ENCODE results near the gene ALDH4A1.
"Not testable (repeated sequence)": the region's sequence is repeated elsewhere in the genome, so short reads cannot be mapped to it uniquely, and the experiment has no call there.

Gene ALDH4A1

DNA sequence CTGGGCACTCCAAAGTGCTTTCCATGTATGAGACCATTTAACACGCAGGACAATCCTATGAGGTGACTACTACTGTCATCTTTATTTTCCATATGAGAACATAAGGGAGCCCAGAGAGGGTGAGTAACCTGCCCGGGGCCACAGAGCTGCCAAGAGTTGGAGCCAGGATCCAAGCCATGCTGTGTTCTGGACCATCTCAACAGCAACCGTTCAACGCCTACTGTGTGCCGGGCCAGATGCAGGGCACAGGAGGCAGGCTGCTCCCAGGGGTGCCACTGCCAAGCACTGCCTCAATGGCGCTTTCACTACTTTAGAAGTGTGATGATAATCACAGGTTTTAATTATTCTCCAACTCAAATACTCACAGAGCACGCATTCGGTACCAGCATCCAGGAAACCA lies 3.8 kb downstream of the ALDH4A1 start:
- no peak for DNase-seq

DNA sequence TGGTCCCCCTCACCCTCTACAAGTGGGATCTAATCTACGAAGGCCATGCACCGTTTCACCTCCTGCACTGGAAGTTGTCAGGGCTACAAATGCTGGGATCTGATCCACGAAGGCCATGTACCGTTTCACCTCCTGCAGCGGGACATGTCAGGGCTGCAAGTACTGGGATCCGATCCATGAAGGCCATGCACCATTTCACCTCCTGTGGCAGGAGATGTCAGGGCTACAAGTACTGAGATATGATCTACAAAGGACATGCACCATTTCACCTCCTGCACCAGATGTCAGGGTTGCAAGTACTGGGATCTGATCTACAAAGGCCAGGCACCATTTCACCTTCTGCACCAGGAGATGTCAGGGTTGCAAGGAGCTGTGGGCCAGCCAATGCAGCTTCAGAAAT lies 7.0 kb downstream of the ALDH4A1 start:
- no peak for DNase-seq

DNA sequence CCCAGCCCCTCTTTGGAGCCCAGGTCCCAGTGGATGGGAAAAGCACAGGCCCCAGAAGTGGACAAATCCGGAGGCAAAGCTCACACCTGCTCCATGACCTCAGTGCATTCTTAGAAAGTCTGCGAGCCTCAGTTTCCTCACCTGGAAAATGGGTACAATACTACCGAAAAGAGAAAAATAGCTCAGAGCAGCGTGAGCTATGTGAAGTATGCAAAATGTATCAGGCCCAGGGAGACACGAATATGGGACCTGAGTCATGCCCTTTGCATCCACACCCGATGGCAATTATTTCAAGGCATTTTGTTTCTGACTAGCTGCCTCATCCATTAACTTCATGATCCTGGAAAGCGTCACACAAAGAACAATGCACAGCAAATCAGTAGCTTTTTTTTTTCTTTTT lies 9.2 kb downstream of the ALDH4A1 start:
- no peak for DNase-seq

- not testable (repeated sequence) for DNase-seq
Measured at GRCh38 chr1:18891858-18892257, 10.5 kb downstream of the ALDH4A1 start.

- no peak for DNase-seq
Measured at GRCh38 chr1:18891426-18891780, 11.0 kb downstream of the ALDH4A1 start.

DNA sequence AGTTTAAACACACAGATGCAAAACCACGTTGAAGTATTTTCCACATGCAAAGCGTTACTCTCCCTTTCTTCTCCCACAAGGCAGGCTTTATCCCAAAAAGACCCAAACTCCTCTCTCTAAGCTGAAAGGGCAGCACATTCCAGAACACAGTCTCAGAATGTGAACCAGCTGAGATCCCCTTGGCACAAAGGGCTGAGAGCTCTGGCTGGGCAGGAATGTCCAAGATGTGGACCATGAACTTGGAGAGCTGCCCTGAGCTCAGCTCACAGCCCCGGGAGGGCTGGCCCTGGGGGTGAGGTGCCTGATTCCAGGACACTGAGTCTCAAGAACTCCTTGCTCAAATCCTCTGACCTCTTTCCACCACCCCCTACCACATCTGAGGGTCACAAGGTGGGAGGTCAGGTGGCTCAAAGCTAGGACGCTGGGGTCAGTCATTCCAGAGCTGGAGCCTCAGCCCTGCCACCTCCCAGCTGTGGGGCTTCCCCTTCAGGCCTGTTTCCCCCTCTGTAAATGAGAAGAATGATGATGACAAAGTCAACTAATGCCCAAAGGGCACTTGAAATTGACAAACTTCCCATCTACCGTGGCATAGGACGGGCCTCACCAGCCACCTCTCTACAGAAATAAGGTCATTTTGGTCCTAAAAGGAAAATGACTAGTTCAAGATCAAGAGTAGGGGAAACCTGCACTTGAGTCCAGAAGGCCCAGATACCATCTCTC lies 11.5 kb downstream of the ALDH4A1 start:
- no peak for DNase-seq

DNA sequence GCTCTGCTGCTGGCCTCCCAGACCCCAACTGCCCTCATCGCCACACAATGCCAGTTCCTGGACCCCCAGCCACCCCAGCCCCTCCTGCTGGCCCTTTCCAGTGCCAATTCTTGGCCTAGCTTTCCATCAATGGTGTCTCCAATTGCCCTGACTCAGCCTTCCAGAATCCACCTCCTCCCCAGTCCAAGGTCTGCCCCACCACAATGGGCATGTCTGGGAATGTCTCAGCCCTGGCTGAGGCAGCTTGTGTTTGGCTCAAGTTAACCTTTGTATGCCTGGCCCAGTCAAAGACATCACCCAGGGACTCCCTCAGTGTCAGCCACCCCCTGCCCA lies 16.4 kb downstream of the ALDH4A1 start:
- no peak for DNase-seq

GRCh38 chr1:18885311-18886002 lies 16.9 kb downstream of the ALDH4A1 start:
- no peak for DNase-seq

- DNase-seq: no peak
Measured at GRCh38 chr1:18884727-18885126, 17.6 kb downstream of the ALDH4A1 start.

GRCh38 chr1:18884419-18884717 lies 18.0 kb downstream of the ALDH4A1 start:
- no peak for DNase-seq

DNA sequence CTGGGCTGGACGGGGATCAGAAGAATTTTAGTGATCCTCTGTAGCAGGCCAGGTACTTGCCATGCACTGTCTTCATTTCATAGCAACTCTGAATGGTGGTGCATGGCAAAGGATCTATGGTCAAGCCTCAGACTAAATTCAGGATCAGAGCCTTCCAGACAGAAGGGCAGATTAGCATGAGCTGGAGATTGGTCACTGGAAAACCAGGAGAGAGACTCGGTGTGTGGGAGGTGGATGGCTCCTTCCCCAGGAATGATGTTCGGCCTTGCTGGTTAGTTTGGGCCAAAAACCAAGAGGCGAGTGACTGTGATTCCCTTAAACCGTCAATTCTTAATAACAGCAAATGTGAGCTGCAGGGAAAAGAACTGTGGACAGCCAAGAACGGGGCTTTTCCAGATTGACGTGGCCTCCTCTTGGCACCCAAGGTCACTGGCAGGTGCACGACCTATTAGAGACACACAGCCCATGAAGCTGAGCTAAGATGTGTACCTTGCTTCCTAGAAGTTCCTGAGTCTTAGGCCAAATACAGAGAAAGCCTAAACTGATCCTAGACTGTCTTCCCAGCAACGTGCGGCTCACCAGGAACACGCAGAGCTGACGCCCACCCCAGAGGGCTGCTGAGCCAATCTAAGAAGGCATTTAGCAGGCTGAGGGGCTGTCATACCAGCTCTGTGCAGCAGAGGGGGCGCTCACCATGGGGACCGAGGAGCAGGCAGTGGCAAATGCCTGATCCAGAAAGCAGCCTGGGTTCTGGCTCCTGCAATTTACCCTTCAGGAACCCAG lies 18.5 kb downstream of the ALDH4A1 start:
- peak; percentile 67 to 68 for DNase-seq

DNA sequence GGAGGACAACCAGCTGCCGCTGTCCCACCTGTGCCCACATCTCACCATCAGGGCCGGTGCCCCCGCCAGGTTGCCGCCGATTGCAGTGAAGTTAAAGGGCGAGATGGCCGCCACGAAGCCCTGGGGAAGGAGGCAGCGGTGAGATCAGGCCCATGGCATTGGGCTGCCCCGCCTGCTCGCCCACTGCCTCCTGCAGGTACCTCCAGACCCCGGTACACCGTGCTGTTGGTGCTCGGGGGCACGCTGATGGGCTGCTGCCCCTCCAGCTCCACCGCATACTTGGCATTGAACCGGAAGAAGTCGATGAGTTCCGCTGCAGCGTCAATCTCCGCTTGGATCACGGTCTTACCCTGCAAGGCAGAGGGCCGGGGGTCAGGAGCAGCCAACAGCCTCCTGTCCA lies 19.3 kb downstream of the ALDH4A1 start:
- no peak for DNase-seq

DNA sequence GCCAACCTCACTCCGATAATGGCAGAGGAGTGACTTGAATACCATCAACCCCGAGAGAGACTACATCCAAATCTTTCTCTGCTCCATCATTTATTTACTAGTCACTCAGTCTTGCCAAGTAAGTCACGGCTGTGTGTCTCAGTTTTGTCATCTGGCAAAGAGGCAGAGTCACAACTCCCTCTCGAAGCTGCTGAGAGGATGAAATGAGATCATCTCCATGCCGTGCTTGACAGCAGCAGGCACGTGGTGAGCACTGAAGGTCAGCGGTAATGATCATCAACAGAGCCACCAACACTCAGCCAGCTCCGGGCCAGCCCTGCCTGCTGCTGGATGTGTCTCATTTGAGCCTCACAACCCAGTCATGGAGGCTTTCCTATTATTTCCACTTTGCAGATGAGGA lies 19.9 kb downstream of the ALDH4A1 start:
- no peak for DNase-seq

DNA sequence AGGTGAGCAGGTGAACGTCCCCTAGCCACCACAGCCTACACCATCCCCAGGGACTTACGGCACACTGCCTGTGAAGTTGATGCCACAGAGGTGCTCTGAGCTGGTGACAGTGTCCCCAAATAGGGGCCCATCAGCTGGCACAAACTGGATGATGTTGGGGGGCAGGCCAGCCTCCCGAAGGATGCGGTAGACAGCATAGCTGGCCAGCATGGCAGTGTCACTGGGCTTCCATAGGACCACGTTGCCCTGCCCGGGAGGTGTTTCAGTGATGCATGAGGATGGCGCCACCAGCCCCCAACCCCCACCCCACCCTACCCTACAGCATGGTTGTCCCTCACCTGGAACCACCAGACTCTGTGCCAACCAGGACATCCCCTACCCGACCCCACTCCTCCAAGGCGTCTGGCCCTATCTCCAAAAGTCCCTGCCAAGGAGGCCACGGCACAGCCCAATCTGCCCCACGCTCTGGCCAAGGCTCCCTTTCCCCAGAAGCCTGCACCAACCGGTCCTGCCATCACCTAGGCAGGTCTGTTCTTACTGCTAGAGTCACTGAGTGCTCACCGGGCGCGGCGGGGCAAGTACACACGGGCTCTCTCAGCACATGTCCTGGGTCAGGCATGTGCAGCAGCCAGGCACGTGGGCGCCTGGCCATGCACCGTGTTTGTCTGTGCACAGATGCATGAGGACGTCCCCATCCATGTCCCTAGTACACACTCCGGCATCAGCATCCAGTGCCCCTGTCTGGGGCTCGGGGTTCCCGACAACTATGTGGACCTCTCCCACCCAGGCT lies 20.5 kb downstream of the ALDH4A1 start:
- DNase-seq: no peak

- no peak for DNase-seq
Measured at GRCh38 chr1:18881164-18881563, 21.2 kb downstream of the ALDH4A1 start.

DNA sequence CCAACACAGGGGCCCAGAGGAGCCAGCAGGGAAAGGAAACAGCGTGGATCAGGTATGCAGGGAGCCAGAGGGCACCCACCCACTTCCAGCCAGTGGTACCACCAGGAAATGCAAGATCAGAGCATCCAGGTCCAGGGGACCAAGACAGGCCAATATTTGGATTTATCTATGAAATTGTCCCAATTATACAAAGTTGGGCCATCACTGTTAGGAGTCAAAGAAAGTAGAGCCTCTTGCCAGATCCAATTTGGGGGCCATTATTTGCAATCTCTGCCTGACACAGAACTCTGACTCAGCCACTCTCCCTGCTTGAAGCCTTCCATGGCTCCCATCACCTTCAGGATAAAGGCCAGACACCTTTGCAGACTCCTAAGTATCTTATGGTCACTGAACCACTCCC lies 21.8 kb downstream of the ALDH4A1 start:
- DNase-seq: no peak

DNA sequence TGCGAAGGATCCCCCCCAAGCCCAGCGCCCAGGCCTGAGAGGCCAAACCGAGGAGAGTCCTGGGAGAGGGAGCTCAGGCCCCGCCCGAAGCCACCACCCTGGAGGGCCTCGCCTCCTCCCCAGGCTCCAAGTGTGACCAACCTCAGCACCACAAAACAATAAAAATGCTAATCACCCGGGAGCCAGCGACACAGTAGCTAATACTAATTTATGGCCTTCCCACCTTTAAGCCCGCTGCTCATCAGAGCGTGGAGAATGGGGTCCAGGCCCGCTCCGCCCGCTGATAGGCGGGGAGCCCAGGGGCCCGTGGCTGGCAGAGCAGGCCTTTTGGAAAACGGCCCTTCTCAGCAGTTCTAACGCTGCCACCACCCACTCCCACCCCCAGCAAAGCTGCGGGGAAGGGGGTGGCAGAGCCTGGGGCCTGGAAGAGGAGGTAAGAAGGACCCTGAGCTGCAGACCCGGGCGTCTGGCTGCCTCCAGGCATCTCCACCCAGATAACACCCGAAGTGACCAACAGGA lies 22.5 kb downstream of the ALDH4A1 start:
- DNase-seq: no peak

- no peak for DNase-seq
Measured at GRCh38 chr1:18879215-18879790, 23.1 kb downstream of the ALDH4A1 start.

DNA sequence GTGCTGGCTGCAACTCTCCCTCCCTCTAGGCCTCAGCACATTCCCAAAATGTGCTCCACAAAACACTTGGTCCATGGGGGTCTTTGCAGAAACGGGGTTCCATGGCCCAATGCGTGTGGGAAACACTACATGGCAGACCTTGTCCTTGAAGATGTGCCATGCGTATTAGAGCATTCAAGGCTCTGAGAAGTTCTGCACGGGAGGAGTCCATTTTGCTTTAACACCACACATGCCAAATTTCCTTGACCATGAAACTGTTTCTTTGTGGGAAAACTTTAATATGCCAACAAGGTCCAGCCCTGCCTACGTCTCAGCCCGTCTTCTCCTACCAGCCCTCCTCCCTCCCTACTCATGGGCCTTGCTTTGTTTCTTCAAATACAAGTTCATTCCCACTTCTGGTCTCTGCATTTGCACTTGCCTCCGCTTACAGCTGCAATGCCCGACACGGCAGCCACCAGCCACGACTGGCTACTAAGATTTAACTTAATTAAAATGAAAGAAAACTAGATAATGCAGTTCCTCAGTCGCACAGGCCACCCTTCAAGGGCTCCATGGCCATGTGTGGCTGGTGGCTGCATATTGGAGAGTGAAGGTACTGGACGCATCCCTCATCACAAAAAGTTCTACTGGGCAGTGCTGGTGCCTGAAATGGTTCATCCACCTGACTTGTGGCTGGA lies 23.7 kb downstream of the ALDH4A1 start:
- DNase-seq: no peak

DNA sequence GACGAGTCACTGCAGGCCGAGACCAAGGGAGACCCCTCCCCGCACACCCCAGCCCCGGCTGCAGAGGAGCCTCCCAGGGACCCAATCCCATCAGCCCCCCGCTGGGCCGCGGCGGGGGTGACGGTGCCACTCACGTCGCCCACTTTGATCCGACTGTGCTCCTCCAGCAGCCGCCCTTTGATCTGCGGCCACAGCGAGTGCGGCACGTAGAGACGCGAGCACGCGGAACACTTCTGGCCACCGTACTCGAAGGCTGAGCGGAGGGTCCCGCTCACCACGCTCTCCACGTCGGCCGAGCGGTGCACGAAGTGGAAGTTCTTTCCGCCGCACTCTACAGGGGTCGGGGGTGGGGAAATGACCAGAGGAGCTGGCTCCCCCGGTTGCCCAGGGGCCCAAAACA lies 25.1 kb downstream of the ALDH4A1 start:
- DNase-seq: no peak

- no peak for DNase-seq
Measured at GRCh38 chr1:18876210-18876609, 26.1 kb downstream of the ALDH4A1 start.

- no peak for DNase-seq
Measured at GRCh38 chr1:18875796-18876128, 26.6 kb downstream of the ALDH4A1 start.
